HG02981 (cell line): ENCODE measurements around the gene SUPV3L1.
"Not testable (repeated sequence)": the region's sequence is repeated elsewhere in the genome, so short reads cannot be mapped to it uniquely, and the experiment has no call there.

Experiments used
- ATAC-seq: cut with Tn5 transposase; IDR thresholded peaks from one replicate; pipeline ENCODE4 v1.9.1; 2021; ENCODE audit warnings: mild to moderate bottlenecking, moderate library complexity; ENCODE audit not compliant: unreplicated experiment

SUPV3L1 gene

DNA sequence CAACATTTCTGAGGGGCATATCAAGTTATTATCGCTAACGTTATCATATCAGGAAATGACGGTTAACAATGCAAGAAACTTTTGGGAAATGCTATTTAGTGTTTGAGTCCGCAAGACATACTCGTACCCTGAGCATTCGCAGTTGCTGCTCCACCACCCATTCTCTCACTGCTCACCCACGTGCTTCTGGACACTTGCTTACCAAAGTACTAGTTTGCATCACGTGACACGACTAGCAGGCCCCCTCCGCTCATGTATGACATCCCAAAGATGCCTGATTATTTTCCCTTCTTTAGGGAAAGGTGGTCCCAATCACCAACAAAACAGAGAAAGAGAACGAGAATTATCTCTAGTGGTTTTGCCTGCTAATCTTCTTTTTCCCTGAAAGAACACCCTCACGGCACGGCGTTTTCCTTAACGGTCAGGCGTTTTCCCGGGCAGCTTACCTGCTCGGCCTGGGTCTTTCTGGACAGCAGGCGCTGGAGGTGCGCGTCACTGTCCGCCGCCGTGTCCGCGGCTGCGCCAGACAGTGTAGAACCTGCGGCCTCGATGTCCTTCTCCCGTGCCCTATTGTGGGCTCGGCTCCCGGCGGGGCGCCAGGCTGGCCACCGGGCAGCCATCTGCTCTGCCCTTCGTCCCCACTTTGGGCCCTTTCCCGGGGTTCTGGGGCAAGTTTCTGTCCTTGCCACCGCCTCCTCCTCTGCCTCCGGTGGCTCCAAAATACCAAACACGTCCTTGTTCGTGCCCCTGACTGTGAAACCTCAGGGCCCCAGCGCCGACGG lies at the start of gene SUPV3L1:
Gene SUPV3L1 (plus strand): TSS at position 492 of the 782 bp plus-strand sequence. CDS start 58 bp downstream, at position 550.
- ATAC-seq: peak; percentile 79

DNA sequence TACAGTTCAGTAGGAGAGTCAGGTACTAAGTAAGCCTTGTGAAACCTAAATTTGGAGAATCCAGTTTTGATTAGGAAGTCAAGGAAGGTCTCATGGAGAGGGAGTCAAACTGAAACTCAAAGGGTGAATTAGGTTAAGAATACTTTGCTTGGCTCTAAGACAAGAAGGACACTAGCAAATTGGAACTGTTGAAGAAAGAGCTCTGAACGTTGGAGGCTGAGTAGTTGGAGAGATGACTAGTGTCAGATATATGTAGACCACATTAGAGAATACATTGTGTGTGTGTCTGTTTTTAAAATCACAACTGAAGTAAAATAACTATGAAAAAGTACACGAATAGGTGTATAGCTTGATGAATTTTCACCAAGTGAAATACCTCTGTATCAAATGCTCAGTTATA lies 49.8 kb upstream of the SUPV3L1 start:
- no peak for ATAC-seq

DNA sequence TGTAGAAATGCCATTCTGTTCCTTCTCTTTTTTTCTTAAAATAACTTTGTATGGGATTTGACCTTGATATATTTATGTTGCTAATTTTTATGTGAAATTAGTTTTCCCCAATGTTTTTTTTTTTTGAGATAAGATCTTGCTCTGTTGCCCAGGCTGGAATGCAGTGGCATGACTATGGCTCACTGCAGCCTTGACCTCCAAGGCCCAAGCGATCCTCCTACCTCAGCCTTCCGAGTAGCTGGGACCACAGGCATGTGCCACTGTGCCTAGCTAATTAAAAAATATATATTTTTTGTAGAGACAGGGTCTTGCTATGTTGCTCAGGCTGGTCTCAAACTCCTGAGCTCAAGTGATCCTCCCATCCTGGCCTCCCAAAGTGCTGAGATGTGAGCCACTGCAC lies 40.1 kb upstream of the SUPV3L1 start:
- ATAC-seq: no peak

DNA sequence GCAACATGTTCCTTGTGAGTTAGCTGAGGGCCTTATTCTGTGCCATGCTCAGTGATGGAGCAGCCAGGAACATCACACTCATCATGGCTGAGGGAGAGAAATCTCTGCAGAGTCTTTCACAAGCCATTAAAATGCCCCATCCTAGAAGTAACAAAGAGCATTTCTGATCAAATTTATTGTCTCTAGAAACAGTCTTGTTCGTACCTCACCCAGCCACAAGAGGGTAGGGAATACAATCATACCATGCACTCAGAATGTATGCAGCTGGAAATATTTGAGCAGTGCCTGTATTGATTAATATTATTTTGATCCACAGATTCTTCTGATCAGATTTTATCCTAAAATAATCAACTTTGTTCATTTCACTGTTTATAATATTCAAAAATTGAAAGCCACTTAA lies 38.7 kb upstream of the SUPV3L1 start:
- no peak for ATAC-seq

DNA sequence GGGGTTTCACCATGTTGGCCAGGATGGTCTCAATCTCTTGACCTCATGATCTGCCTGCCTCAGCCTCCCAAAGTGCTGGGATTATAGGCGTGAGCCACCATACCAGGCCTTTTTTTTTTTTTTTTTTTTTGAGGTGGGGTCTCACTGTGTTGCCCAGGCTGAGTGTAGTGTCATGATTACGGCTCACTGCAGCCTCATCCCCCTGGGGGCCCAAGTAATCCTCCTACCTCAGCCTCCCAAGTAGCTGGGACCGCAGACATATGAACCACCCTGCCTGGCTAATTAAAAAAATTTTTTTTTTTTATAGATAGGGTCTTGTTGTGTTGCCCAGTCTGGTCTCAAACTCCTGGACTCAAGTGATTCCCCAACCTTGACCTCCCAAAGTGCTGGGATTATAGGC lies 38.0 kb upstream of the SUPV3L1 start:
- not testable (repeated sequence) for ATAC-seq

DNA sequence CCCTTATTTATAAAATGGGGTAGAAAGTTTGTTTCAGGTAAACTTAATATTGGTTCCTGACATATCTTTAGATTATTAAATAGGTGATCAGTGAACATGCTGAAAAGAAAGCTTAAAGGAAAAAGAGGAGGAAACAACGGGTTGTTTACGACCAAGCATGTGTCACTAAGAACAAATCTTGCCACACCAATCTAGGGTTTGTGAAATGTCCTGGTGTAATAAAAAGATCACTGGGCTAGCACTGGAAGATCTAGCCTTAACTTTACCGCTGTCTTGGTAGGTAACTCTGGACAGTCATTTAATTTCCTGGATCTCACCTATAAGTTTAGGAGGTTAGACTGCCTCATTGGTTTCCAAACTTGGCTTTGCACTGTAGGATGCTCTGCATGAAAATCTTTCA lies 37.1 kb upstream of the SUPV3L1 start:
- no peak for ATAC-seq

DNA sequence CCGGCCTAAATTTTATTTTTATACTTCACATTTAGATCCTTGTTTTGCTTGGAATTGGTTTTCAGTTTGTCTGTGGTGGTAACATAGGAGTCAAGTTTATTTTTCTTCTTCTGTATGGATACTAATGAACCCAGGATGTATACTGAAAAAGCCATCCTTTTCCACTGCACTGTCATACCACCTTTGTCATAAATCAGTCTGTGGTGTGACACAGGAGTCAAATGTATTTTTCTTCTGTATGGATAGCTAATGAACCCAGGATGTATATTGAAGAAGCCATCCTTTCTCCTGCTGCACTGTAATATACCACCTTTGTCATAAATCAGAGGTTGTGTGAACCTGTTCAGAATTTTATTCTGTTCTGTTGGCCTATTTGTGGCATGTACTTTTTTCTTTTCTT lies 34.7 kb upstream of the SUPV3L1 start:
- no peak for ATAC-seq

DNA sequence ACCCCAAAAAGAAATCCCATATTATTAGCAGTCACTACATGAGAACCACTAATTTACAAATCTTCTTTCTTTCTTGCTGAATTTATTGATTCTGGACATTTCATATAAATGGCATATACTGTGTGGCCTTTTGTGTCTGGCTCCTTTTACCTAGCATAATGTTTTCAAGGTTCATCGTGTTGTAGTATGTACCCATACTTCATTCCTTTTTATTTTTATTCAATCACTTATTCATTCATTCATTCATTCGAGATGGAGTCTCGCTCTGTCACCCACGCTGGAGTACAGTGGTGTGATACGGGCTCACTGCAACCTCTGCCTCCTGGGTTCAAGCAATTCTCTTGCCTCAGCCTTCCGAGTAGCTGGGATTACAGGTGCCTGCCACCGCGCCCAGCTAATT lies 34.2 kb upstream of the SUPV3L1 start:
- no peak for ATAC-seq

DNA sequence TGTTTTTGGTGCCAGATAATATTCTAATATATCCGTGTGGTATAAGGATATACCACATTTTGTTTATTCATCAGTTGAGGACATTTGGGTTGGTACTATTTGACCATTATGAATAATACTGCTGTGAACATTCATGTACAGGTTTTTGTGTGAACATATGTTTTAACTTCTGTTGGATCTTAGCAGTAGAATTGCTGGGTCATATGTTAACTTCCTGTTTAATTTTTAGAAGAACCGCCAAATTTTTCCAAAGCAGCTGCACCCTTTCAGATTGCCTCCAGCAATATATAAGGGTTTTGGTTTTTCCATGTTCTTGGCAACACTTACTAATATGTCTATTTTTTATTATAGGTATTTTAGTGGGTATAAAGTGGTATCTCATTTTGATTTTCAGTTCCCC lies 33.3 kb upstream of the SUPV3L1 start:
- ATAC-seq: no peak

DNA sequence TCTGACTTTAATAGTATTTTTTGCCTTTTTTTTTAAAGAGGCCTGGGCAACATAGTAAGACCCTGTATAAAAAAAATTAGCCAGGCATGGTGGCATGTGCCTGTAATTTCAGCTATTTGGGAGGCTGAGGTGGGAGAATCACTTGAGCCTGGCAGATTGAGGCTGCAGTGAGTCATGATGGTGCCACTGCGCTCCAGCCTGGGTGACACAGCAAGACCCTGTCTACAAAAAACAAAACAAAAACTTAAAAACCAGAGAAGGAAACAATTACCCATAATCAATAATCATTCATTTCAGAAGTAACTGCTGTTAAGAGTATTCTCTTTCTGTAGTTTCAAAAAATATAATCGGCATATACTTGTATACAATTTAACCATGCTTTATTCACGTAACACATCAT lies 28.1 kb upstream of the SUPV3L1 start:
- no peak for ATAC-seq

DNA sequence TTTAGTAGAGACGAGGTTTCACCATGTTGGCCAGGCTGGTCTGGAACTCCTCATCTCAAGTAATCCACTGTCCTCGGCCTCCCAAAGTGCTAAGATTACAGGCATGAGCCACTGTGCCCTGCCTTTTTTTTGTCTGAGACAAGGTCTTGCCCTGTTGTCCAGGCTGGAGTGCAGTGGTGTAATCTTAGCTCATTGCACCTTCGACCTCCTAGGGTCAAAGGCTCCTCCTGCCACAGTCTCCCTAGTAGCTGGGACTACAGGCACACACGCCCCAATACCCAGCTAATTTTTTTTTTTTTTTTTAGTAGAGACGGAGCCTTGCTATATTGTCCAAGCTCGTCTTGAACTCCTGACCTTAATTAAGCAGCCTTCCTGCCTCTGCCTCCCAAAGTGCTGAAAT lies 26.8 kb upstream of the SUPV3L1 start:
- ATAC-seq: no peak

DNA sequence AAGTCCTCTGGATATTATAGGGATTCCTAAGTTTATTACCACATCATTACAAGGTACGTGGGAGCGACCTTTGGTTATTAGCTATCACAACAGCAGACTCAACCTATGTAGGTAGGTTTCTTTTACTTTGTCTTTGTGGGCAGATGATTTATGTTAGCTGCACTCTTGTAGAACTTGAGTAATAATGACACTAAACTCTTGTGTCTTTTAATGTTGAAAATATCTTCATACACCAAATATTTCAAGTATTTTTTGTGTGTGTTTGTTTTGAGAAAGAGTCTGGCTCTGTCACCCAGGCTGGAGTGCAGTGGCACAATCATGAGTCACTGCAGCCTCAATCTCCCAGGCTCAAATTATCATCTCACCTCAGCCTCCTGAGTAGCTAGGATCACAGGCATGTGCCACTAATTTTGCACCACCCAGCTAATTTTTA lies 19.2 kb upstream of the SUPV3L1 start:
- no peak for ATAC-seq

DNA sequence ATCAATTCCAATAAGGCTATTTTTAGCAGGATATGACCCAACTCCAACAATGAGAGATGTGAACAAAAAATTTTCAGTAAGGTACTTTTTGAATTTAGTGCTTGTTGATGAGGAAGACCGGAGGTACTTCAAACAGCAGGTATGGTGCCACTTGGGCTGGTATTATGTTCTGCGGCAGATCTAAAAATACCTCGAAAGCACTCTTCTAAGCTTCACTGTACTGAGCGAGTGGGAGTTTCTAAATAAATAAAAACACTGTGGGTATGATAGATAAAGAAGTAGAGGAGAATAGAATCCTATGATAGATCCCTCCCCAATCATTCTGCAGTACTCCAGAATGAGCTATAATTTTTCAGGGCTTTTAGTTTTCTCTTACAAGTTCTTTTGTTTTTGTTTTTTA lies 11.5 kb upstream of the SUPV3L1 start:
- ATAC-seq: no peak

DNA sequence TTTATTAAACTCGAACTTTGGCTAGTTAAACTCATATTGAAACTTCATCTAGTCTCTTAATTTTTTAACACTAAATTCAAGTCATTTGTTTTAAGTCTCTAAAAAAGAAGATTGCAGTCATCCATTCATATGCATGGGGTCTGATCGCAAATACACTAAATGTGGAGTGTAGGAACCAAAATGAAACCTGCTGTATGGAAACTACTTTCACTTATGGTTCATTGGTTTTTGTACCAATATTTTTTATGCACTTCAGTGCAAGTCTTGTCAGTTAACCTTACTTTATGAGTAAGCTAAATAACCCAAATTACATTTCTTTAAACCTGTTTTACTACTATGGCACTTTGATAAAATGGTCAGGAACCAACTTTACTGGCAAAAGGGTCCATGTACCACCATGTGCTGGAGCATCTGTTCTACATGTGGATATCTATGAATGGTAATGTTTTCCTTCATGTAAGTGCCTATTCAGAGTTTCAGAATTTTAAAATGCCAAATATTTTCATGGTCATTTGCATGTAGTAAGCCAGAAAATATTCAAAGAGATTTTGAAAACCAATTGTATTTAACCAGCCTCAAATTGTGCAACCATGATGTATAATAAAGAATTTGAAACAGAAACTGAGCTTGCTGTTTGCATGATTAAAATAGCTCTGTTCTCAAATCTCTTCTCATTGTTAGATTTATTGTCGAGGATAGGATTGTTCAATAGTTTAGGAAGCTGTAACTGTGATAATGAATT lies 7.6 kb upstream of the SUPV3L1 start:
- ATAC-seq: no peak

DNA sequence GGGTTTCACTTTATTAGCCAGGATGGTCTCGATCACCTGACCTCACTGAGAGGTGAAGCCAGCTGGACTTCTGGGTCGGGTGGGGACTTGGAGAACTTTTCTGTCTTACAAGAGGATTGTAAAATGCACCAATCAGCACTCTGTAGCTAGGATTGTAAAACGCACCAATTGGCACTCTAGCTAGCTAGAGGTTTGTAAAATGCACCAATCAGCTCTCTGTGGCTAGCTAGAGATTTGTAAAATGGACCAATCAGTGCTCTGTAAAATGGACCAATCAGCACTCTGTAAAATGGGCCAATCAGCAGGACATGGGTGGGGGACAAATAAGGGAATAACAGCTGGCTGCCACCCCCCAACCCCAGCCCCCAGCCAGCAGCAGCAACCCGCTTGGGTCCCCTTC lies 4.7 kb upstream of the SUPV3L1 start:
- ATAC-seq: not testable (repeated sequence)

DNA sequence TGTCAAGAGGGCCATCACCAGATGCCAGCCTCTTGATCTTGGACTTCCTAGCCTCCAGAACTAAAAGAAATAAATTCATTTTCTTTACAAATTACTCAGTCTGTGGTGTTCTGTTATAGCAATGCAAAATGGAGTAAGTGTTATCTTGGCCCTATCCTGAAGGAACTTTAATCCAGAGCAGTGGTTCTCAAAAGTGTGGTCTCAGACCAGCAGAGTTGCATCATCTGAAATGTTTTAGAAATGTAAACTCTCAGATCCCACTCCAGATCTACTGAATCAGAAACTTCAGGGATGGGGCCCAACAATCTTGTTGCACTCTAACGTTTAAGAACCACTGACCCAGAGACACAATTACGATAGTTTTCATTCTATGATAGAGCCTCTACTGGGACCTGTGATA lies 3.2 kb upstream of the SUPV3L1 start:
- ATAC-seq: no peak

DNA sequence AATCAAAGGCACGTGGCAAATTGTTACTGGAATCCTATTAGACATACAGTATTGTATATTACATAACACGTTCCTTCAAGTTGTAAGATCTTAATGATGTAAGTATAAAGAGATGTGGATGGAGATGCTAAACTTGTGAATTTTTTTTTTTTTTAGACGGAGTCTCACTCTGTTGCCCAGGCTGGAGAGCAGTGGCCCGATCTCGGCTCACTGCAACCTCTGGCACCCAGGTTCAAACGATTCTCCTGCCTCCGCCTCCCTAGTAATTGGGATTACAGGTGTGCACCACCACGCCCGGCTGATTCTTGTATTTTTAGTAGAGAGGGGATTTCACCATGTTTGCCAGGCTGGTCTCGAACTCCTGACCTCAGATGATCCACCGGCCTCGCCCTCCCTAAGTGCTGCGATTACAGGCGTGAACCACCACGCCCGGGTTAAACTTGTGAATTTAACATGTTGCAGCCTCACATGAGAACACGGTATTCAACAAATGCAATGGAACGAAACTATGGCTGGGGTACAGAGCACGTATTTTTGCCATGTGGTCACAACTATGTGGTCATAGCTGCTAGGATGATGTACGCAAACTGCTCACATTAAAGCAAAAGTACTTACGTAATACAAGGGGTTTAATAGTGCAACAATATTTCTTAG lies 818 bp upstream of the SUPV3L1 start:
- peak; percentile 19 for ATAC-seq

DNA sequence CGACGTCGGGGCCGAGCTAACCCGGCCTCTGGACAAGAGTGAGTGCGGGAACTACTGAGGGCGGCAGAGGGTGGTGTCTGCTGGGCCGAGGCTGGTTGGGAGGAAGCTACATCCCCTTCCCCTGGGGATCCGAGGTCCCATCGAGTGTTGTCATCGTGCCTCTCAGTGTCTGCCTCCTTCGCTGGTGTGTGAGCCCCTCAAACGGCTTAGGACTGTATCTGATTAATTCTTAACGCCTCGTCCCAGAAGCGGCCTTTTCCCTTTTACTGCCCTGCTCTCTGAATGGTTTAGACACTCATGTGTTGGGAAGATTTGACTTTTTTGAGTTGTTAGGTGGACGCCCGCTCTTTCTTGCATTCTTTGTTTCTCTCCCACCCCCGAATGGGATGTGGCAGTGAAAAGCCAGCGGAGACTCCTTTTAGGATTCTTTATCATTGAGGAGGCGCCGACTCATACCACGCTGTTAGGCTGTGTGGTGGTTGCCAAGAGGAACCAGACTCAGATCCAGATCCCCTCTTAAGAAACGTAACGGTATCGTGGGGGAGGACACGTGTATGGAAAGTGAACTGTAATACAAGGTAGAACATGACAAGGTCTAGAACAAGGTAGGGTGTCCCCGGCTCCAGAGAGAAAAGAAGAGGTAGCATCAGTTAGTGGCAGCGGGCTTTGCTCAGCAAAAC lies 631 bp downstream of the SUPV3L1 start:
- ATAC-seq: no peak

DNA sequence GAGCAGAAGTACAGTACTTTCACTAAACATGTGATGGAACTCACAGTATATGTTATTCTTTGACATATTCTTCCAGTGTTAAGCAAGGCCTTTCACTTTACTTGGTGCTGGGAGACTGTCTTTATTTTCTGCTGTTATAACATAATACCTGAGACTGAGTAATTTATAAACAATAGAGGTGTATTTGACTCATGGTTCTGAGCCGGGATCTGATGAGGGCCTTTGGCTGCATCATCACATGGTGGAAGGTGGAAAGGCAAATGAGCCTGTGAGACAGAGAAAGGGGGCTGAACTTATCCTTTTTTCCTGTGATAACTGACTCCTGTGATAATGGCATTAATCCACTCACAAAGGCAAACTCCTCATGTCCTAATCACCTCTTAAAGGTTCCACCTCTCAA lies 1.4 kb downstream of the SUPV3L1 start:
- ATAC-seq: no peak

DNA sequence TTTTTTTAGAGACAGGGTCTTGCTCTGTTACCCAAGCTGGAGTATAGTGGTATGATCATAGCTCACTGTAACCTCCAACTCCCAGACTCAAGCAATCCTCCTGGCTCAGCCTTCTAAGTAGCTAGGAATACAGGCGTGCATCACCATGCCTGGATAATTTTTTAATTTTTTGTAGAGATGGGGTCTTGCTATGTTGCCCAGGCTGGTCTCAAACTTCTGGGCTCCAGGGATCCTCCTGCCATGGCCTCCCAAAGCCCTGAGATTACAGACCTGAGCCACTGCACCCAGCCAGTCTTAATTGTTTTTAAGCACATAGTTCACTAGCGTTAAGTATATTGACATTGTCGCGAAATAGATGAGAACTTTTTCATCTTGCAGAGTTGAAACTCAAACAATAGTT lies 2.0 kb downstream of the SUPV3L1 start:
- ATAC-seq: no peak

DNA sequence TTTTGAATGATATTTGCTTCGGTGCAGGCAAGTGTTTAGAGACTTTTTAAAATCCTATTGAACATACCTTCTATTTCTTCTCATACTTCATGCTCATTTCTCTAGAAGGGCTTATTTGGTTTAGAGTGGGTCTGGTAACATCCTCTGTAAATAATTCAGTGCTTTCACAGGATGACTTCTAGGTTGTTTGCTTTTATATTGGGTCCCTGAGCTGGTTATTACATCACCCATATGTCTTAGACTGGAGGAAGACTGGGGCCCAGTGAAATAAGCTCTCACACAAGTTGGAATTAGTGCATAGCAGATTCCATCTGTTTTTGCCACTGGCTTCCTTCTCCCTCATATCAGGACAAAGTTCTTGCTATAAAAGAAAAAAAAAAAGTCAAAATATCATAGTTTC lies 6.5 kb downstream of the SUPV3L1 start:
- ATAC-seq: no peak
